ENCODE data around the gene MTNR1A.

Gene MTNR1A

GRCh38 chr4:186497043-186497442, 58.3 kb downstream of the MTNR1A start:
- in situ Hi-C loops (cut with MboI; ENCODE audit: low sequenced_read_pairs), result no loop called here

- in situ Hi-C loops (cut with MboI; ENCODE audit: low sequenced_read_pairs), result no loop called here
Observed at GRCh38 chr4:186494496-186494895, 60.9 kb downstream of the MTNR1A start.

- in situ Hi-C loops (cut with MboI; ENCODE audit: low sequenced_read_pairs), result no loop called here
Observed at GRCh38 chr4:186487726-186488125, 67.6 kb downstream of the MTNR1A start.

- in situ Hi-C loops (cut with MboI; ENCODE audit: low sequenced_read_pairs), result no loop called here
Observed at GRCh38 chr4:186486172-186486571, 69.2 kb downstream of the MTNR1A start.

- in situ Hi-C loops (cut with MboI; ENCODE audit: low sequenced_read_pairs), result no loop called here
Observed at GRCh38 chr4:186485561-186486062, 69.8 kb downstream of the MTNR1A start.

- in situ Hi-C loops (cut with MboI; ENCODE audit: low sequenced_read_pairs), result no loop called here
Observed at GRCh38 chr4:186485150-186485549, 70.2 kb downstream of the MTNR1A start.

- in situ Hi-C loops (cut with MboI; ENCODE audit: low sequenced_read_pairs), result no loop called here
Observed at GRCh38 chr4:186483656-186484055, 71.7 kb downstream of the MTNR1A start.
